K562 (cell line): ENCODE data around the gene ARMC7. TPM values are rescaled to one million over a fixed set of nuclear protein-coding genes. Genes with fewer than 3 reads are reported as not detected.
A peak's percentile ranks its signal among the peaks of the same experiment; 100 is the strongest.

Source experiments
- AFF4 ChIP-seq: sonication (generic); formaldehyde crosslinking; IDR thresholded peaks from 2 replicates; pipeline ENCODE4 v1.8.0; 2023; ENCODE audit warnings: mild to moderate bottlenecking, missing genetic modification reagents
- BCOR ChIP-seq: fragments of 450-650 bp; IDR thresholded peaks from 2 replicates; pipeline ENCODE4 v1.6.1; 2016
- BHLHE40 ChIP-seq: IDR thresholded peaks from 2 replicates; pipeline ENCODE4 v1.6.1; 2011; ENCODE audit warnings: low read length, improper control_type of control experiment
- BMI1 ChIP-seq: fragments of 150-350 bp; IDR thresholded peaks from 2 replicates; pipeline ENCODE4 v1.6.1; 2014; ENCODE audit warnings: low read length
- DPF2 ChIP-seq: fragments of 450-650 bp; IDR thresholded peaks from 2 replicates; pipeline ENCODE4 v1.6.1; 2016
- HNRNPL ChIP-seq: fragments of 200-400 bp; formaldehyde crosslinking; IDR thresholded peaks from 2 replicates; pipeline ENCODE4 v1.6.1; 2017; ENCODE audit warnings: low read depth, mild to moderate bottlenecking, low read length
- IRF1 ChIP-seq: sonication (generic); formaldehyde crosslinking; IDR thresholded peaks from 2 replicates; pipeline ENCODE4 v1.8.0; 2022; ENCODE audit warnings: missing genetic modification reagents, mild to moderate bottlenecking, borderline replicate concordance
- MTA1 ChIP-seq: fragments of 450-650 bp; IDR thresholded peaks from 2 replicates; pipeline ENCODE4 v1.6.1; 2017; ENCODE audit warnings: borderline replicate concordance
- MYC ChIP-seq, 2 experiments: fragments of 250-450 bp in 1 of 2; sonication (Bioruptor Pico) in 1 of 2; IDR thresholded peaks; 2 replicates each; pipeline versions ENCODE4 v1.5.1 to v1.6.1; 2012 to 2021; ENCODE audit warnings: low read depth in 2 of 2, borderline replicate concordance in 1 of 2, improper control_type of control experiment in 1 of 2, low read length in 1 of 2, mild to moderate bottlenecking in 1 of 2, moderate library complexity in 1 of 2
- PBX2 ChIP-seq, 2 experiments: IDR thresholded peaks in 1 of 2; conservative IDR thresholded peaks in 1 of 2; 2 replicates each; pipeline ENCODE4 v1.6.1; 2016; ENCODE audit warnings: low read depth in 2 of 2, mild to moderate bottlenecking in 1 of 2, missing compliant biosample characterization in 1 of 2, missing genetic modification characterization in 1 of 2, moderate library complexity in 1 of 2
- PKNOX1 ChIP-seq: fragments of 450-650 bp; IDR thresholded peaks from 2 replicates; pipeline ENCODE4 v1.6.1; 2016
- SOX6 ChIP-seq: fragments of 450-650 bp; IDR thresholded peaks from 2 replicates; pipeline ENCODE4 v1.6.1; 2014; ENCODE audit warnings: mild to moderate bottlenecking
- SRF ChIP-seq, 2 experiments: fragments of 250-450, 450-650 bp in 1 of 2; sonication (Bioruptor Pico) in 1 of 2; sonication (generic) in 1 of 2; formaldehyde crosslinking; IDR thresholded peaks; 2 replicates each; pipeline versions ENCODE4 v1.5.0 to v1.5.1; 2020 to 2022; ENCODE audit warnings: mild to moderate bottlenecking in 1 of 2, missing genetic modification reagents in 1 of 2
- TAF1 ChIP-seq: IDR thresholded peaks from 2 replicates; pipeline ENCODE4 v1.6.1; 2011; ENCODE audit warnings: mild to moderate bottlenecking, low read length, moderate library complexity; ENCODE audit not compliant: insufficient read depth, control insufficient read depth, severe bottlenecking; ENCODE audit errors: extremely low read depth
- TEAD1 ChIP-seq, 2 experiments: fragments of 450-650 bp in 1 of 2; sonication (generic) in 1 of 2; formaldehyde crosslinking; IDR thresholded peaks; 2 replicates each; pipeline versions ENCODE4 v1.4.0 to v1.8.0; 2020 to 2022; ENCODE audit warnings: mild to moderate bottlenecking in 2 of 2, missing genetic modification reagents in 1 of 2
- ZNF449 ChIP-seq: fragments of 250-450 bp; sonication (Bioruptor Pico); IDR thresholded peaks from 2 replicates; pipeline ENCODE4 v1.8.0; 2022; ENCODE audit warnings: moderate library complexity, mild to moderate bottlenecking, inconsistent platforms
- ZNF778 ChIP-seq: fragments of 450-650 bp; formaldehyde crosslinking; IDR thresholded peaks from 2 replicates; pipeline ENCODE4 v1.4.0; 2020; ENCODE audit warnings: mild to moderate bottlenecking, moderate library complexity
- polyA plus RNA-seq, 8 experiments: library from polyadenylated mRNA; depleted of rRNA in 4 of 8; stranded (reverse) in 5 of 8; unstranded in 3 of 8; fragments of >200 nt; fragmentation: Nextera tagmentation in 2 of 8; fragmentation: Illumina TruSeq in 1 of 8; extraction: Ambion mirVana in 2 of 8; extraction: Trizol in 1 of 8; gene quantifications; 2 replicates each; pipeline versions ENCODE4 v1.2.1 to v1.2.3, GENCODE V29; 2011 to 2014; ENCODE audit warnings: inconsistent platforms in 1 of 8, missing spikeins in 1 of 8
- total RNA-seq, 7 experiments: library from RNA; depleted of rRNA in 6 of 7; stranded (reverse); fragments of >200 nt in 6 of 7; fragmentation: Illumina TruSeq in 2 of 7; extraction: Trizol in 2 of 7; gene quantifications; 2 replicates each; pipeline versions ENCODE4 v1.2.1 to v1.2.3, GENCODE V29; 2011 to 2021; ENCODE audit warnings: low replicate concordance in 1 of 7

Gene ARMC7
- total and polyA plus RNA-seq, 9 of the 15 experiments (the other 6 are each of a cell fraction or from before 2014, with no cell fraction given) = 1.4 to 15.2 (median 5.9) TPM

- TF ChIP-seq PKNOX1 = peak; percentile 94
- TF ChIP-seq SRF (CRISPR knock-in tag; IDR thresholded peaks at IDR 0.05) = peak in 1 of 2 experiments; percentile 82; a peak in 2 of 4 replicates
- TF ChIP-seq TAF1 = no peak
- TF ChIP-seq IRF1 (CRISPR knock-in tag) = no peak
- no peak for TF ChIP-seq AFF4 (CRISPR knock-in tag)
- 0 out of 2 replicates have a peak, but pooled peaks have one; percentile 17 for TF ChIP-seq DPF2
- no peak for TF ChIP-seq ZNF778 (CRISPR knock-in tag)
- TF ChIP-seq BCOR = peak; percentile 47; the same call in 1 of the 2 replicates
- no peak for TF ChIP-seq TEAD1 (CRISPR knock-in tag; IDR thresholded peaks at IDR 0.05)
- peak; percentile 98 for TF ChIP-seq BHLHE40
- TF ChIP-seq ZNF449 = no peak
- TF ChIP-seq MYC (IDR thresholded peaks at IDR 0.05; ENCODE audit: low read depth, low read length) = 0 out of 2 replicates have a peak, but pooled peaks have one; percentile 32
- TF ChIP-seq MYC (CRISPR knock-in tag; IDR thresholded peaks at IDR 0.05; ENCODE audit: borderline replicate concordance, low read depth) = no peak
- no peak for TF ChIP-seq HNRNPL
- TF ChIP-seq BMI1 = no peak
- peak; percentile 76; the same call in 1 of the 2 replicates for TF ChIP-seq SOX6
- peak; percentile 68 for TF ChIP-seq PBX2 (CRISPR knock-in tag; IDR thresholded peaks at IDR 0.05; ENCODE audit: low read depth)
- peak; percentile 92 for TF ChIP-seq PBX2 (tag; conservative IDR thresholded peaks at IDR 0.05; ENCODE audit: low read depth)
- peak; percentile 57; the same call in 1 of the 2 replicates for TF ChIP-seq MTA1
These were observed 7.4 kb upstream of the ARMC7 start (continued) for GRCh38 chr17:75102385-75102821.
